ENCODE results near the gene ROCK2.
A peak's percentile ranks its signal among the peaks of the same experiment; 100 is the strongest.

ROCK2 gene

DNA sequence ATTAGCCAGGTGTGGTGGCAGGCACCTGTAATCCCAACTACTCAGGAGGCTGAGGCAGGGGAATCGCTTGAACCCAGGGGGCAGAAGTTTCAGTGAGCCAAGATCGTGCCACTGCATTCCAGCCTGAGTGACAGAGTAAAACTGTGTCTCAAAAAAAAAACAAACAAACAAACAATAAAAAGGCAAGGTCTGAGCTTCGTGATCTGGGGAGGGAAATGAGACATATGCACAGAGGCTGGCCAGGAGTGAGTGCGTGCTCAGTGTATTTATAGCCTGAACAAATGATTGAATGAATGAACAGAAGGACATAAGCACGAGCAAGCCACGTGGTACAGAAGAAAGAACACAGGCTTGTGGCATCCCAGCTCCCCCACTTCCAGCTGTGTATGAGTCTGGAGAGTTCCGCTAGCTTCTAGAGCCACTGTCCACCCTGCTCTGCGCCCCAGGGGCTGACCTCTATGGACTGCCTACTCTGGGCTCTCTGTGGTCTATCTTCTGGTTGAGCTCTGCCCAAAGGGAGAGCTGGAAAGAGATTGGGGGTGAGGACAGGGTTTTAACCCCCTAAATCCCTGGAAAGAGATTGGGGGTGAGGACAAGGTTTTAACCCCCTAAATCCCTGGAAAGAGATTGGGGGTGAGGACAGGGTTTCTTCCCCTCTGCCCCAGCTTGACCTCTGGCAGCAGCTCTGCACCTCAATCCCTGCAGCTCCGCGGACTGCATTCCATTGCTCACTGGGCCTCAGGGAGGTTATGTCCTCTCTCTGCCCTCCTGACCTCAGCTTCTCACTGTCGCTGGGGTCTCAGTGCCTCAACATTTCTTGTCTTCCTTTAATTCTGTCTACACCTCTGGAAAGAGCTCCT, 11.0 kb upstream of the ROCK2 start:
- no peak overlapping the region for H3K27ac Mint-ChIP-seq
- H3K4me3 Mint-ChIP-seq, result no peak overlapping the region
- H3K4me1 Mint-ChIP-seq (ENCODE audit: low read depth), result no peaks in the 10 kb centered on the region

DNA sequence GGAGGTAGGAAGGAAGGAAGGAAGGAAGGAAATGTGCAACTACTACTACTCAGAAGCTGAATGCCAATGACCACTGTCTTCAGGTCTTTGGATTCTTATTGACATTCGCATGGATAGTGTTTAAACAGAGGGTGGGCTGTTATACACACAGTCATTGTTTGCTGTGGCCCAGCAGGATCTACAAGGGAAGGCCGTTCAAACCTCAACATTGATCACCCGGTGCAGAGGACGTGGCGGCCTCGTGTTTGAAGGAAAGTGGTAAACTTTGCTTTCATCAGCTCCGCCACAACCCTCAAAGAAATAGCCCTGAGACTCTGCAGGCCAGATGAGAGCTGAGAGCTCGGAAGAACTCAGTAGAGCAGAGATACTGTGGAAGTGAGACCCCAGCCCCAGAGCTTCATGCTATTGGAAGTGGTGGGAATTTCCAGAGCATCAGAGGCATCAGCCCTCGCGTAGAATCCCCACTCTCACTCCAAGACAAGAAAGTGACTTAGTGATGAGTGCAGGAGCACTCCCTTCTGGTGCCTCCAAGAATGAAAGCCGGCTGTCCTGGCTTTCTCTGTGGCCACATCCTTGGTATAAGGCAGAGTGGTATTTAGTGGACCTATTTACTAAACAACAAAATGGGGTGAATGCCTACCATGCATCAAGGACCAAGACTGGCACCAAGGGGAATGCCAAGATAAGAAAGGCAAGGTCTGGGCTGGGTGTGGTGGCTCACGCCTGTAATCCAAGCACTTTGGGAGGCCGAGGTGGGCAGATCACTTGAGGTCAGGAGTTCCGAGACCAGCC, 10.1 kb upstream of the ROCK2 start:
- Mint-ChIP-seq H3K4me3 (no peak overlapping the region), H3K27me3 (no peaks in the 10 kb centered on the region), H3K4me1 (ENCODE audit: low read depth) (no peaks in the 10 kb centered on the region), H3K9me3 (no peaks in the 10 kb centered on the region), H3K27ac (no peak overlapping the region), H3K36me3 (ENCODE audit: low read depth) (no peaks in the 10 kb centered on the region)

More for the DNA sequence above, 11.0 kb upstream of the ROCK2 start:
- Mint-ChIP-seq H3K9me3 (no peaks in the 10 kb centered on the region), H3K36me3 (ENCODE audit: low read depth) (no peaks in the 10 kb centered on the region), H3K27me3 (no peaks in the 10 kb centered on the region)

DNA sequence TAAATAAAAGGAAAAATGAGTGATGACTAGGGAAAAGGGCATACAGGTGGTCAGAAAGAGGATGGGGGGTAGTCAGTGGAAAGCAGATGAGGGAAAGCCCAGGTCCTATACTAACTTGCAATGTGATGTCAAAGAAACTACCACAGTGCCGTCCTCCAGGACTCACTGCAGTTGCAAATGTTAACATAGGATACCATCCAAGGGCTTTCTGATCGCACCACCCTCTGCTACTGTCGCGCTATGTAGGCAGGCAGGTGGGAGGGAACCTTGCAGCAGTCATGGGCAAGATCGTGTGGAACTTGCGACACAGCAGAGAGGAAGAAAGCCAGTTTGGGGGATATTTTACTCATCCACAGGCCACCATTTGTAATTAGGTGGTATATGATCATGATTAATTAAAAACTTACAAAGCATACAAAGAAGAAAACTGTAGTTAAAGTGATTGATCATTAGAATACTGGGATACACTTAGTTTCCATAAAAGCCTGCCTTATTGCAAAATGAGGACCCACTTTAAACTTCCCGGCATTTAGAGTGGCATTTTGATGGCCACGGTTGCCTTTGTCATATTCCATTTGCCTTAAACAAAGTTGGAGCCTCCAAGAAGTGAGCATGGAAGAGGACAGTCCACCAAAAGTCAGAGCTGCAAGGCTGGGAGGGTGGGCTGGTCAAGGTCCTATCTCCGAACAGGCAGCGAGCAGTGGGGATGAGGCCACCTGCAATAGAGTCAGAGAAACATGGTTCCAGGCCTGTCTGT, 8.5 kb upstream of the ROCK2 start:
- no peak overlapping the region for H3K4me3 Mint-ChIP-seq
- H3K4me1 Mint-ChIP-seq (ENCODE audit: low read depth), result no peaks in the 10 kb centered on the region
- no peaks in the 10 kb centered on the region for H3K36me3 Mint-ChIP-seq (ENCODE audit: low read depth)
- no peak overlapping the region for H3K27ac Mint-ChIP-seq
- no peaks in the 10 kb centered on the region for H3K9me3 Mint-ChIP-seq
- H3K27me3 Mint-ChIP-seq, result no peaks in the 10 kb centered on the region

DNA sequence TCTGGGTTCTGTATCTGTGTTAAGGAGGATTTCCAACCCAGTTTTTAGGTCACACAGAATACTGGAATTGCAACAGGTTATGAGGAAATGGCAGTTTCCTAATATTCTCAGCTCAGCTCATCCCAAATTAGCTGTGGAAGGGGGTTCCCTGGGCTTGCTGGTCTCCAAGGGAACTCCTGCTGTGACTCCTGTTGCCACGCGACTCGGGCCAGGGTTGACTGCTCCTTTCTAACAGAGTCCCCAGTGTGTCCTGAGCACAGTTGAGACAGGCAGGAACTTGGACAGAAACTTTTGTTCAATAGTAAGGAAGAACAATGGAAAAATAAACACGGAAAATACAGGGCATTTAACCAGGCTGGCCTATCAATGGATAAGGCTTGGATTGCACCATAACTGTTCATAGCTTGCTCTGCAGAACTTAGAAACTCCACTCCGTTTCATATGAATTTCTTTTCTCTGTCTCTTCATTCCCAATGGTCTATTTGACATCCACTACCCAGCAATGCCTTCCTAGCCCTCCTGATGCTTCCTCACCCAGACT, 3.8 kb upstream of the ROCK2 start:
- Mint-ChIP-seq H3K9me3 (no peaks in the 10 kb centered on the region), H3K4me3 (no peak overlapping the region), H3K27me3 (no peaks in the 10 kb centered on the region), H3K36me3 (ENCODE audit: low read depth) (no peaks in the 10 kb centered on the region), H3K27ac (no peak overlapping the region), H3K4me1 (ENCODE audit: low read depth) (no peaks in the 10 kb centered on the region)

DNA sequence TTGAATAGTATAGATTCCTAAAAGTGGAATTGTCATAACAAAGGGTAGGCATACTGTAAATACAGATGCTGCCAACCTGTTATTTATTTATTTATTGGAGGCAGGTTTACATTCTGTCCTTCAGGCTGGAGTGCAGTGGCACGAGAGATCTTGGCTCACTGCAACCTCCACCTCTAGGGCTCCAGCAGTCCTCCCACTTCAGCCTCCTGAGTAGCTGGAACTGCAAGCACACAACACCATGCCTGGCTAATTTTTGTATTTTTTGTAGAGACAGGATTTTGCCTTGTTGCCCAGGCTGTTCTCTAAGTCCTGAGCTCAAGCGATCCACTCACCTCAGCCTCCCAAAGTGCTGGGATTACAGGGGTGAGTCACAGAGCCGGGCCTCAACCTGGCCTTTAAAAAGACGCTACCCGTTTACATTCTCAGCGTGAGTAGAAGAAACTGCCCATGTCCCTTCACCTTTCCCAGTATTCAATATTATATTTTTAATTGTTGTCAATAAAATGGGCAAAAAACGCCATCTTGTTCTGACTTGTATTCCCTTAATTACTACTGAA, 3.0 kb upstream of the ROCK2 start:
- H3K27ac Mint-ChIP-seq, result no peak overlapping the region
- no peaks in the 10 kb centered on the region for H3K27me3 Mint-ChIP-seq
- peaks cover 7% of the 10 kb centered on the region for H3K4me1 Mint-ChIP-seq (ENCODE audit: low read depth)
- H3K9me3 Mint-ChIP-seq, result no peaks in the 10 kb centered on the region
- no peaks in the 10 kb centered on the region for H3K36me3 Mint-ChIP-seq (ENCODE audit: low read depth)
- no peak overlapping the region for H3K4me3 Mint-ChIP-seq

DNA sequence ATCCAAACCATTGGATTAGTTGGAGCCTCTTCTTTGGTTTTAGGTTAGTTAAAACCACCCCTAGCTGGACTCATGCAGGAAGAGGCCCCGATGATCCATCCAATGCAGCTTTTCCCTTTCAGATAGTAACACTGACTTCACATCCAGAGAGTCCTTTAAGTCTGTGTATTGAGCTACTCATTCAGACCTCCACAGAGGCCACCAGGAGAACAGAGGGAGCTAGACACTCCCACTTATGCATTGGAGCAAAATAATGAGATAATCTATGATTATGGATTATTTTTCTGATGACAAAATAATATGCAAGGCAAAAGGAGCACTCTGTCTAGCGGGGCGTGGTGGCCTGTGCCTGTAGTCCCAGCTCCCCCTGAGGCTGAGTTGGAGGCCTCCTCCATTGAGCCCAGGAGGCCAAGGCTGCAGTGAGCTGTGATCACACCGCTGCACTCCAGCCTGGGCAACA, 1.6 kb upstream of the ROCK2 start:
- H3K4me1 Mint-ChIP-seq (ENCODE audit: low read depth), result peaks cover 19% of the 10 kb centered on the region
- no peaks in the 10 kb centered on the region for H3K27me3 Mint-ChIP-seq
- H3K36me3 Mint-ChIP-seq (ENCODE audit: low read depth), result no peaks in the 10 kb centered on the region
- H3K4me3 Mint-ChIP-seq, result no peak overlapping the region
- H3K9me3 Mint-ChIP-seq, result no peaks in the 10 kb centered on the region
- H3K27ac Mint-ChIP-seq, result no peak overlapping the region

DNA sequence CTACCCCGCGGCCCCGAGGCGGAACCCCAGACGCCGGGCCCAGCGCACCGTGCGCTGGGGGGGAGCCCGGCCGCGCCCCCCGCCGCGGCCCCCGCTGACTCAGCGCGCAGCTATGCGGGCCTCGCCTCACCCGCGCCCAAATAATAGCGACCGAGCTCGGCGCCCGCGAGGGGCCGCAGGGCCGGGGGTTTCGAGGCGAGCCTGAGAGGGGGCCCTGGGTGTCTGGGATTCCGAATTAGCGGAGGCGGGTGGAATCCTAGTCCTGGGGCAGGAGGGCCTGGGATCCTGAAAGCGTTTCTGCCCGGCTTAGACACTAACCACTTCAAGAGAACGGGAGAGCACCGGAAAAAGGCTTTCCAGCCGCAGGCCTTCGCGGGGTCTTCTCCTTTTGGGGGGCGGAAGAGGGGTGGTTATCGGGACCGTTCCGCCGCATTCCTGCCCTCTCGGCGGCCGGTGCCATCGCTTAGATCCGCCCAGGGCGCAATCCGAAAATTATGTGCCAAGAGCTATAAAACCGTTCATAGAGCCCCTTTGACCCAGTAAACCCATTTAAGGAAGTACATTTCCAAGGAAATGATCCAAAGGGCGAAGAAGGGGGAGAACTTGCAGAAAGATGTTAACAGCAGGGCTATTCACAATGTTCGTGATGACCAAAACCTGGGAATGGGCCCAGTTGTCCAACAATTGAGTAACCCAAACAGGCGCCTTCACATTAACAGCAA, 681 bp upstream of the ROCK2 start:
- no peaks in the 10 kb centered on the region for H3K27me3 Mint-ChIP-seq
- peaks cover 24% of the 10 kb centered on the region for H3K4me1 Mint-ChIP-seq (ENCODE audit: low read depth)
- no peaks in the 10 kb centered on the region for H3K9me3 Mint-ChIP-seq
- peak overlapping the region; percentile 59 for H3K27ac Mint-ChIP-seq
- H3K36me3 Mint-ChIP-seq (ENCODE audit: low read depth), result no peaks in the 10 kb centered on the region
- H3K4me3 Mint-ChIP-seq, result peak overlapping the region; percentile 75

DNA sequence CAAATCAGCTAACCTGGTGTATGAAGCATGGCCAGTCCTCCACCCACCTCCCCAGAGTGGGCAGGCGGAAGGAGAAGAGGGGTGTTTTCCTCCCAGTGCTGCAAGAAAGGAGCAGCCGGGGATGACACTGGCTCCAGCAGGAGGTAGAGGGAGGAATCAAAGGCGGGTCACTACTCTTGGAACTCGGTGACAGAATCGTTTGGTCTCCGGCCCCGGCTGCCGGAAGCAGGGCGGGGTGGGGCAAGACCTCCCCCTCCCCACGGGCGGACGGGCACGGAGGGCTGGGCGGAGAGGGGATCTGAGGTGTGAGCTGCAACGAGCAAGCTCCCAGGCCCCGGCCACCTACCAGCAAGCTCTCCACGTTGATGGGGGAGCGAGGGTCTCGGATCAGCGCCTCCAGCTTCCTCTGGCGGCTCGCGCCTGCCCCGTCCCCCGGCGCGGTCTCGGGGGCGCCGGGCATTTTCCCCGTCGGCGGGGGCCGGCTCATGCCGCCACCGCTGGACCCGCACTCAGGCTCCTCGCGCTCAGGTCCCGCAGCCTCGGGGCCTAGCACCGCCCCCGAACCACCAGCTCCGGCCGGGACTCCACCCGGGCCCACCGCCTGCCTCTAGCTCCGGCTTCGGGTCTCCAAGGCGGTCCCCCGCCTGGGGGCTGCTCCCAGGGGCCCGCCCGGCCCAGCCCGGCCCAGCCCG, 640 bp downstream of the ROCK2 start:
- H3K4me3 Mint-ChIP-seq, result peak overlapping the region; percentile 98
- H3K9me3 Mint-ChIP-seq, result no peaks in the 10 kb centered on the region
- peak overlapping the region; percentile 93 for H3K27ac Mint-ChIP-seq
- H3K27me3 Mint-ChIP-seq, result no peaks in the 10 kb centered on the region
- H3K4me1 Mint-ChIP-seq (ENCODE audit: low read depth), result peaks cover 33% of the 10 kb centered on the region
- H3K36me3 Mint-ChIP-seq (ENCODE audit: low read depth), result no peaks in the 10 kb centered on the region

DNA sequence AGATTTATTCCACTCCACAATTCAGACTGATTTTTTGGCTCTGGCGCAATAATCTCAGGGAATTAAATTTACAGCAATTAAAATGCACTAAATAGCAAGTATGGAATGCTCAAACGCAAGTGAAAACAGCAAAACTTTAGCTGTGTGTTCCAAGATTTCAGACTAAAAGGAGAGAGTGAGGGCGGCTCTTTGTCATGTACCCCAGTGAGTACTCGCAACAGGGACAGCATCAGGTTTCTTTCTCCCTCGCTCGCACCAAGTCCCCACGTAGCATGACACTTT, 1.1 kb downstream of the ROCK2 start:
- peaks cover 33% of the 10 kb centered on the region for H3K4me1 Mint-ChIP-seq (ENCODE audit: low read depth)
- no peaks in the 10 kb centered on the region for H3K27me3 Mint-ChIP-seq
- peak overlapping the region; percentile 98 for H3K4me3 Mint-ChIP-seq
- H3K9me3 Mint-ChIP-seq, result no peaks in the 10 kb centered on the region
- H3K36me3 Mint-ChIP-seq (ENCODE audit: low read depth), result no peaks in the 10 kb centered on the region
- peak overlapping the region; percentile 93 for H3K27ac Mint-ChIP-seq

DNA sequence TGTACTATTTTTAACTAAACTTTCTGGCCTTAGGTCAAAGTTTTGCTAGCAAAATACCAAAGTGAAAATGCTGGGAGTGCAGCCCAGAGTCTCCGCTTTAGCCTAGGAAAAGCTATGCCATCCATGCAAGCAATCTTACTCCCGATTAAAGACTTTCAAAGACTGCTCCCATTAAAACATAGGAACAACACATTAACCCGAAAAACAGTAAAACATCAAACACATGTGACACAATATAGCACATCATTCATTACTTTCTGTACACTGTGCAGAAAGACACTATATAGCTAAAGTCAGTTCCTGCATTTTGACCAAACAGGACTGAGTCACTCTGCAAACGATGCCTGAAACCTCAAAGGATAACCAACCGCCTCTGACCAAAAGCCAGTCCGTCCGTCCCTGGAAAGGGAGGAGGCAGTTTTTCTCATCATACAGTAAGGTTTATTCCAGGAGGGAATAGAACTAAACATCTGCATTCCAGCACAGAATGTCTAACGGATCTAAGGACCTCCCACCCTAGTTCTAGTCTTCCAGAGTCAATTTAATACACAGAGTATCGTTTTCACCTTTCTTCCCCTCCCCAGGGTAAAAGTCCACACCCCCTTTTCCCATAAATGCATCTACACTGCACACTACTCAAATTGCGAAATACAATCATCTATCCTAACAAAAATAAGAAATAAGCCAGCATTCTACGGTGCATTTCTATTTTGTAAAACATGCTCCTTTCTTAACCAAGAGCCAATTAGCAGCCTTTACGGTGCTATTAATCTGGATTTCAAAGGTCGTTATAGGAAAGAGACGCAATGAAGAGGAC, 1.7 kb downstream of the ROCK2 start:
- no peaks in the 10 kb centered on the region for H3K27me3 Mint-ChIP-seq
- H3K9me3 Mint-ChIP-seq, result no peaks in the 10 kb centered on the region
- H3K36me3 Mint-ChIP-seq (ENCODE audit: low read depth), result no peaks in the 10 kb centered on the region
- H3K4me3 Mint-ChIP-seq, result peak overlapping the region; percentile 98
- H3K27ac Mint-ChIP-seq, result peak overlapping the region; percentile 93
- peaks cover 33% of the 10 kb centered on the region for H3K4me1 Mint-ChIP-seq (ENCODE audit: low read depth)

DNA sequence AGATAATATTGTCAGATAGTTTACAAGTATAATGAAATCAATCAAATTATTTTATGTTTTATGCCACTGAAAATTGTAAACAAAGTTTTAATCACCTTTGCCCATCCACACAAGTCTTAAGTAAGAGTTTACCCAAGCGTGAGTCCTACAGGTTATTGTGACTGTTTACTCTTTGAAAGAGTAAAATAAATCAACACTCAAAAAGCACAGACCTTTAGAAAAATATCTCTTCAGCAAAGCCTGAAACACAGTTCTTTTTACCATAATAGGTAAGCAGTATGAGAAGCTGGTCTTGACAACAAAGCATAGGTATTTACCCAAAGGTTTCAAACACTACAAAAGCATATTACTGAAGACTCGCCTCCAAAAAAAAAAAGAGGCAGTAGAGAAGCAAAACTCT, 3.7 kb downstream of the ROCK2 start:
- Mint-ChIP-seq H3K27me3 (no peaks in the 10 kb centered on the region), H3K4me3 (no peak overlapping the region), H3K36me3 (ENCODE audit: low read depth) (peaks cover 4% of the 10 kb centered on the region), H3K9me3 (no peaks in the 10 kb centered on the region), H3K27ac (no peak overlapping the region), H3K4me1 (ENCODE audit: low read depth) (peaks cover 33% of the 10 kb centered on the region)

DNA sequence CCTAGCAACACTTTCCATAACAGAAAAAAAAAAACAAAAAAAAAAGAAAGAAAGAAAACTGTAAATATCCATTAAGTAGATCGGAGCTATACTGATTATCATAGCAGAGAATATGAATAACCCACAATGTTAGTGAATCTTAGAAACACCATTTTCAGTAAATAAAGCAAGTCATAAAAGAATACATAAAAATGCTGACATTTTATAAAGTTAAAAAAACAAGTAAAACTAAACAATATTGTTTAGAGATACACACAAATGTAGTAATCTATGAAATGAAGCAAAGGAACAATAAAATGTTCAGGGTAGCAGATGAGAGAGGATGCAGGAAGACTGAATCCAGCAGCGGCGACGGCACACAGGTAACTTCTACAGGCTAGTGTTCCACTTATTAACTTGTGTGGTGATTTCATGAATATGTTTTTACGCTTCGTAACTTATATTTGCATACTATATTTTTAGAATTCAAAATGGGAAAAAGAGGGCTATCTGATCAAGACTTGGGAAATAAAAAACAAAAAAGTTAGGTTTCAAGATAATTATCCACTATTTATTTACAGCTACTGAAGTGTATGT, 4.8 kb downstream of the ROCK2 start:
- Mint-ChIP-seq H3K27me3 (no peaks in the 10 kb centered on the region), H3K9me3 (no peaks in the 10 kb centered on the region), H3K36me3 (ENCODE audit: low read depth) (peaks cover 4% of the 10 kb centered on the region), H3K4me1 (ENCODE audit: low read depth) (peaks cover 33% of the 10 kb centered on the region), H3K4me3 (no peak overlapping the region), H3K27ac (no peak overlapping the region)

DNA sequence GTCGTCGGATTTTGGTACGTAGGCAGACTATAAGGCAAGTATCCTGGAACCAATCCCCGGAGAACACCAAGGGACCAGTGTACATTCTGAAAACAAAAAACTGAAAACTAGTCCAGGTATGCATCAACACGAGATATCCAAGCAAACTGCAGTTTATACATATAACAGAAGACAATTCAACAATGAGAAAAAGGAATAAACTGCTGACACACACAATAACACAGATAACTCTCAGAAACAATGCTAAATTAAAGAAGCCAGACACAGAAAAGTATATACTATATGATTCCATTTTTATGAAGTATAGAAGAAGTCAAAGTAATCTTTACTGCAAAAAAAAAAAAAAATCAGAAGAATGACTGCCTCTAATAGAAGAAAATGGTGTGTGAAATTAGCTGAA, 5.9 kb downstream of the ROCK2 start:
- Mint-ChIP-seq H3K27me3 (no peaks in the 10 kb centered on the region), H3K36me3 (ENCODE audit: low read depth) (peaks cover 4% of the 10 kb centered on the region), H3K4me1 (ENCODE audit: low read depth) (peaks cover 33% of the 10 kb centered on the region), H3K4me3 (no peak overlapping the region), H3K9me3 (no peaks in the 10 kb centered on the region), H3K27ac (no peak overlapping the region)
